Measurements from ENCODE around the gene LMO3.

- TF ChIP-seq CTCF (conservative IDR thresholded peaks at IDR 0.05; ENCODE audit: low read depth, low read length), result no peak
- TF ChIP-seq EZH2 (IDR thresholded peaks at IDR 0.05; ENCODE audit: borderline replicate concordance, low read depth, low read length, poor library complexity, severe bottlenecking), result no peak
These were observed 45.7 kb downstream of the LMO3 start for GRCh38 chr12:16560273-16560672.
